Measurements from ENCODE around the gene LIN52.

LIN52 gene

DNA sequence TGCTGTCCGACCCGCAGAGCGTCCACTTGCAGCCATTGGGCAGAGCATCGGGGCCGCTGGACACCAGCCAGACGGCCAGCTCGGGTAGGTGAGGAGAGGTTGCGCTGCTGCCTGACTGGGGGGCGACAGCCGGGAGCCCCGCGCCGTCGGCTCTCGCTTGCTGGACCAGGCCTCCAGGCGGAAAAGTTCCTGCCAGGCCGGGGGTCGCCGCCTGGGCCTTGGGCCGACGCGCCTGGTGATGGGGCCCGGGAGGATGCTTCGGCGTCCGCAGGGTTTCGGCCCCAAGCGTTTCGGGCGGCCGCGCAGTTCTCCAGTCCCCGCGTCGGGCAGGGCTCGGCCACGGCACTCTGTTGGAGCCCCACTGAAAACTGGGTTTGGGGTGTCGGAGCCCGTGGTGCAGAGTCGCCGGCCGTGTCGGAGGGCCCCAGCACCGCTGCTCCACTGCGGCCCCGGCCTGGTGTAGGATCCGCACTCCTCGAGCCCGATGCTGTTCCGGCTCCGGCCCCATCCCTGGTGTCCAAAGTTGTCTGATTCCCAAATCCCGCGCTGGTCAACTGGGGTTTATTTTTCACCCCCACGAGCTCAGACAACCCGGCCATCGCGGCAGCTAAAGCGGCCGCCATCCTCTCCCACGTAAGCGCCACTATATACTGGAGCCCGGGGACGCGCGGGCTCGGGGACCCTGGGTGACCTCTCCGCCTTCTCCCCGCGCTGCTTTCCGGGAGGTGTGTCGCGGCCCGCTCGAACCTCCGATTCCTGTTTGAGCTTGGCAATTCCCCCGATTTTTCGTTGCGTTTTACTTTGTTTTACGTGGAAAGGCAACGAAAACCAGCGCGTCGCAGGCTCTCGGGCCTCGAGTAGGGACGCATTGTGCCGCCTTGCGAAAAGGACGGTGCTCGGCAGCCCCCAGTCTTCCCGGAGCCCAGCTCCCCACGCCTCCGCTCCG is 155.4 kb downstream of the LIN52 start:
- DNase-seq: no peak

DNA sequence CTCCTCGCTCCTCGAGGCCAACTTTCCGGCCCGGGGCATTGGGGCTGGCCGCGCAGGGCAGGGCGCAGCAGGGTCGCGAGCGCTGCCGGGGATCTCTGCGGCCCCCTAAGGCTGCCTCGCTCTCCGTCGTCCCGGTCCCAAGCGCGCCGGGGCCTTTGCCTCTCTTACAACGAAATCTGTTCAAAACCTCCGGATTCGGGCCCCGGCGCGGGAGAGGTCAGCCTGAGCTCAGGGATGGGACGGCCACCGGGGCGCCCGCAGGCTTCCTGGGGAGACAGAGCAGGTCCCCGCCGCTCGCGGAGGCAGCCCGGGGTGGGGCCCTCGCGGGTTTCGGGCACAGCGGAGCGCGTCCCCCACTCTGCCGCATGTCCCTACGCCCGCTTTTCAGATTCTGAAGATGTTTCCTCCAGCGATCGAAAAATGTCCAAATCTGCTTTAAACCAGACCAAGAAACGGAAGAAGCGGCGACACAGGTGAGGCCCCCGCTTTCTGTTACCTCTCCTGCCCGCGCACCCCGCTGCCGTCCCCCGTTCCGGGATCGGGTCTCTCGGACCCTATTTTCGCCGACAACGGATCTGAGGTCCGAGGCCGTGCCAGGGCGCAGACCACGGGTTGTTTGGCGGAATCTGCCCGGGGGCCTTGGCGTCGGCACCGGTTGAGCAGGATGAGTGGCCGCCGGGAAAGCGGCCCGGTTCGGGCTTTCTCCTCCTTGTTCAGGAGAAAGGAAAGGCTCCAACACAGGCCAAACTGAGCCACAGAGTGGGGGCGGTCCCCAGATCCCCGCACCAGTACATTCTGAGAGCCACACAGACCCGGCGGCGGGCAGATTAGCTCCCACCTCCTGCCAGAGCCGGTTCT is 156.3 kb downstream of the LIN52 start:
- DNase-seq: no peak

DNA sequence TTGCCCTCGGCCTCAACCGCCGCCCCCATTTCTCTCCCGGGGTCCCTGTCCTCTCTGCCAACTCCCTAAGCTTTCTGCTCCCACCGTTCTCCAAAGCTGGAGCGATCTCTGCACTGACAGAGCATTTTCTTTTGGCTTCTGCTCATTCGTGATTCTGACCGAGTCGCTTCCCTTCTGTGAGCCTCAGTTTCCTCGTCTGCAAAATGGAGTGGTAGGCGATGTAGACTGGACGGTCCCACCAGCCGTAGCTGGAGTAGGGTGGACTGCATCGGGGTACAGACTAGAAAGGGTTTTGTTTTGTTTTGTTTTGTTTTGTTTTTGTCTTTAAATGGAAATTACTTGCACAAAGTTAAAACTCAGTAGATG is 156.9 kb downstream of the LIN52 start:
- no peak for DNase-seq

DNA sequence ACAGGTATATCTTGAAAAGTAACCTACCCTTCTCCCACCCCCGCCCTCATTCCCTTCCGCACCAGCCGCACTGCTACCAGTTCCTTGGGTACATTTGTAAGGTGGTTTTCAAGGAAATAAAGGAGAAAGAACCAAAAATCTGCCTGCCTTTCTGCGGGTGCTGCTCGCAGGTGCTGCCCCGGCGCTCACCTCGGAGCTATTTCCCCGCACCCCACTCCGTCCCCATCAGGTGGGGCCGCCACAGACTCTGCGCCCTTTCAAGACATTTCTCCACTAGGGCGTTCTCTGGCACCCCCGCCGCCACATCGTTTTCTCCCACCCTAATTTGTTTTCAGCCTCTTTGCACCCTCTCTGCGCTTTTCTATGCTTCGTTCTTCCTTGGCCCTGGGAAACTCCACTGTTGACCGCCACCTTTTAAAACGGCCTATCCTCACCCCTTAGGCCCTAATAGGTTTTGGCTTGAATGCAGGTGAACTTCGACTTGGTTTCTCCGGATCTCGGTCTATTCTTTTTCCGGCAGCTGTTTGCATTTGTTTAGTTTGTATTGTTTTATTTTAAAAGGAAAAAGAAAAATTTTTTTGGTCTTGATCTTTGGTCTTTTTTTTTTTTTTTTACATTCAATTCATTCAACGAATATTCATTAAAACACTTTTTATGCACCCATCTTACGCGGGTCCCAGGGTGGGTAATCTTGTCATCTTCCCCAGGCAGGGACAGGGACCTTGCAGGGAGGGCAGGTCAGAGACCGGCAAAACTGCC is 157.4 kb downstream of the LIN52 start:
- DNase-seq: no peak

- DNase-seq: no peak
Measured at GRCh38 chr14:74242780-74243042, 158.0 kb downstream of the LIN52 start.

DNA sequence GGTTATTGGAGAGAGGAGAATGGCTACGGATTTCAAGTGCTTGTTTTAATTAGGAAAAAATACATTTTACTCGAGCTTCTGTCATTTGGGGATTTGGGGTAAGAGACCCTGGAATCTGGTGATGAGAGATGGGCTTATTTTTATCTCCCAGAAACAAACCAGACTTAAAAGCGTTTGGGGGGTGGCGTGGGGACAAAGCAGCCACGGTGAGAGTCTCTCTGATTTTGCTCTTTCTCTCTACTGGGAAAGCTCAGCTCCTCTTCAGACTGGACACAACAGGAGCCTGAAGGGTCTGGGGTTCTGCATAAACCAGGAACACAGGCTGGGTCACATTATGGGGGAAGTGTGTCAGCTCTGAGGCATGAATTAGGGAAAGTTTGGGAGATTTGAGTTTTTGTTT is 158.3 kb downstream of the LIN52 start:
- no peak for DNase-seq

DNA sequence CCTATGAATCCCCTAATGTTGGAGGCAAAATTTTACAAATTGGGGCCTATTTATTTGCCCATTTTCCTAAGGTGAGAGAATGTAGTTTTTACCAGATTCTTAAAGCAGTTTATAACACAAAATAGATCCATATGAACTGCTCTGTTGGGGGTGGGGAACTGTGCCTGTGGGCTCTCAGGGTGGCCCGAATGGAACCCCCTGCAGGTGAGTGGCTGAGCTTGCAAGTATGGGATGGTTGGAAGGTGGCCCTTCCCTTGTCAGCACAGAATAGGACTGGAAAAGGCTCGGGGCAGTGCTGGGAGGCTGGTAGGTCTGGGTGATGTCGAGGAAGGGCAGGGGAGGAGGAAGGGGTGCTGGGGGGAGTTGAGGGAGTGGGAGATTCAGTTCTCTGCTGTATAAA is 159.4 kb downstream of the LIN52 start:
- no peak for DNase-seq

DNA sequence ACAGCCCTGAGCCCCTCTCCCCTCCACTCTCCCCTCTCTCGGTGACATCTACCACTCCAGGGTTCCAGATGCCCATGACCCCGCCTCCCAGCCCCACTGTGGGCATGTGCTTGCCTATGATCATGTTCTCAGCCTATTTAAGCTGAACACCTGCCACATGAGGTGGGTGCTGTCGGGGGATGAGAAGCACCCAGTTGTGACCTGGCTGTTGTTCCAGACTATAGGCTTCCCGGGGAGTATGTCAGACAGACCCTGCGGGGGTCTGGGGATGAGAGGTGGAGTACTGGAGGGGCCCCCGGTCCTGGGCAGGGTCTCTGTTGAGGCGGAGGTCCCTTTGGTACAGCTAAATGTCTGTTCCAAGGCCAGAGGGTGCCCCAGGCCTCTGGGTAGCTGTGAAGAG is 160.5 kb downstream of the LIN52 start:
- no peak for DNase-seq

- no peak for DNase-seq
Measured at GRCh38 chr14:74246542-74246941, 161.8 kb downstream of the LIN52 start.

DNA sequence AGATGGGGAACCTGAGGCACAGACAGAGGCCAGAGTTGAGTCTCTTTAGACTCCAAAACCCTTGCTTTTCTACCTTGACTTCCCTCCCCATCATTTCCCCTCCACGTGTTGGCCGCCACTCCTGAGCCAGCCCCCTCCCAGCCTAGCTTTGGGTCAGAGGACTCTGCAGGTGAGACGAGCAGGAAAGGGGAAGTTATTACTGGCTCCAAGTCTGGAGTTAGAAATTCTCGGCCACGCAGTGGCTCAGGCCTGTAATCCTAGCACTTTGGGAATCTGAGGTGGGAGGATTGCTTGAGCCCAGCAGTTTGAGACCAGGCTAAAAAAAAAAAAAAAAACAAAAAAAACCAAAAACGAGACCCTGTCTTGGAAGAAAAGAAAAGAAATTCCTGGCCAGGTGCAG is 163.3 kb downstream of the LIN52 start:
- DNase-seq: no peak

GRCh38 chr14:74249433-74250375 is 164.9 kb downstream of the LIN52 start:
- no peak for DNase-seq
